Measurements from ENCODE around the gene CALHM6.

CALHM6 gene

GRCh38 chr6:116444575-116444974 is 16.6 kb upstream of the CALHM6 start:
- H4K91ac ChIP-seq (ENCODE audit: low read length), result no peak overlapping the region
- no peaks in the 10 kb centered on the region for H3K27me3 ChIP-seq (ENCODE audit: control insufficient read depth in 1 of 2, insufficient read depth in 1 of 2, low read length in 2 of 2)
- H3K36me3 ChIP-seq (ENCODE audit: control insufficient read depth in 1 of 2, insufficient read depth in 2 of 2, low read depth in 1 of 2, low read length in 2 of 2), result no peaks in the 10 kb centered on the region
- no peak overlapping the region for H3K4me2 ChIP-seq (ENCODE audit: low read length, poor library complexity, severe bottlenecking)
- no peak overlapping the region for H3K4me3 ChIP-seq (ENCODE audit: insufficient read depth in 1 of 2, low read depth in 1 of 2, low read length in 2 of 2)
- H3K27ac ChIP-seq (ENCODE audit: low read length, poor library complexity, severe bottlenecking), result no peak overlapping the region
- no peak overlapping the region for H2BK15ac ChIP-seq (ENCODE audit: low read depth, poor library complexity, severe bottlenecking)
- H3K9me3 ChIP-seq (ENCODE audit: control insufficient read depth, low read length), result no peaks in the 10 kb centered on the region
- H2BK12ac ChIP-seq (ENCODE audit: low read length in 2 of 2), result no peak overlapping the region
- H3K18ac ChIP-seq (ENCODE audit: low read depth in 1 of 2, low read length in 2 of 2), result no peak overlapping the region
- H3K4ac ChIP-seq (ENCODE audit: low read depth in 1 of 2, low read length in 2 of 2), result no peak overlapping the region
- 80% methylated on average over 1 of the region's 1 CpG for WGBS
- peaks cover 8% of the 10 kb centered on the region for H3K79me1 ChIP-seq (replicated peaks; ENCODE audit: low read length, poor library complexity, severe bottlenecking)
- H2AK5ac ChIP-seq (ENCODE audit: low read length, severe bottlenecking), result no peak overlapping the region
- no peak overlapping the region for H2BK120ac ChIP-seq (ENCODE audit: low read depth, low read length)
- no peak overlapping the region for H3K14ac ChIP-seq (ENCODE audit: low read length in 2 of 2)
- DNase-seq, result no peak
- no peak overlapping the region for H3K23ac ChIP-seq (ENCODE audit: low read length in 2 of 2)
- no peak overlapping the region for H2BK5ac ChIP-seq (ENCODE audit: low read depth, low read length, poor library complexity, severe bottlenecking)
- no peak overlapping the region for H2AFZ ChIP-seq (ENCODE audit: low read depth, low read length)
- no peak overlapping the region for H4K8ac ChIP-seq (ENCODE audit: low read length)
- no peak overlapping the region for H3K9ac ChIP-seq (ENCODE audit: low read length)
- H3K4me1 ChIP-seq (ENCODE audit: control insufficient read depth, insufficient read depth, low read depth, low read length), result peaks cover 5% of the 10 kb centered on the region

GRCh38 chr6:116445102-116445501 is 16.1 kb upstream of the CALHM6 start:
- no peak overlapping the region for H3K14ac ChIP-seq (ENCODE audit: low read length in 2 of 2)
- no peaks in the 10 kb centered on the region for H3K36me3 ChIP-seq (ENCODE audit: control insufficient read depth in 1 of 2, insufficient read depth in 2 of 2, low read depth in 1 of 2, low read length in 2 of 2)
- H3K4ac ChIP-seq (ENCODE audit: low read depth in 1 of 2, low read length in 2 of 2), result peak overlapping the region in 1 of 2 experiments; percentile 75
- H4K8ac ChIP-seq (ENCODE audit: low read length), result no peak overlapping the region
- no peak overlapping the region for H2BK5ac ChIP-seq (ENCODE audit: low read depth, low read length, poor library complexity, severe bottlenecking)
- H3K4me2 ChIP-seq (ENCODE audit: low read length, poor library complexity, severe bottlenecking), result no peak overlapping the region
- H3K27ac ChIP-seq (ENCODE audit: low read length, poor library complexity, severe bottlenecking), result no peak overlapping the region
- no peaks in the 10 kb centered on the region for H3K27me3 ChIP-seq (ENCODE audit: control insufficient read depth in 1 of 2, insufficient read depth in 1 of 2, low read length in 2 of 2)
- peaks cover 8% of the 10 kb centered on the region for H3K79me1 ChIP-seq (replicated peaks; ENCODE audit: low read length, poor library complexity, severe bottlenecking)
- no peak overlapping the region for H2AFZ ChIP-seq (ENCODE audit: low read depth, low read length)
- H2BK120ac ChIP-seq (ENCODE audit: low read depth, low read length), result no peak overlapping the region
- H3K23ac ChIP-seq (ENCODE audit: low read length in 2 of 2), result no peak overlapping the region
- H3K18ac ChIP-seq (ENCODE audit: low read depth in 1 of 2, low read length in 2 of 2), result no peak overlapping the region
- H3K9me3 ChIP-seq (ENCODE audit: control insufficient read depth, low read length), result no peaks in the 10 kb centered on the region
- no peak overlapping the region for H2BK15ac ChIP-seq (ENCODE audit: low read depth, poor library complexity, severe bottlenecking)
- no peak overlapping the region for H2BK12ac ChIP-seq (ENCODE audit: low read length in 2 of 2)
- WGBS, result 68% methylated on average over 5 of the region's 5 CpGs
- no peak overlapping the region for H2AK5ac ChIP-seq (ENCODE audit: low read length, severe bottlenecking)
- DNase-seq, result no peak
- no peak overlapping the region for H3K4me3 ChIP-seq (ENCODE audit: insufficient read depth in 1 of 2, low read depth in 1 of 2, low read length in 2 of 2)
- no peak overlapping the region for H3K9ac ChIP-seq (ENCODE audit: low read length)
- no peak overlapping the region for H4K91ac ChIP-seq (ENCODE audit: low read length)
- peaks cover 5% of the 10 kb centered on the region for H3K4me1 ChIP-seq (ENCODE audit: control insufficient read depth, insufficient read depth, low read depth, low read length)

- no peak overlapping the region for H2BK120ac ChIP-seq (ENCODE audit: low read depth, low read length)
- H3K79me1 ChIP-seq (replicated peaks; ENCODE audit: low read length, poor library complexity, severe bottlenecking), result peaks cover 8% of the 10 kb centered on the region
- WGBS, result no CpG with 5 or more reads among the region's 1 CpG
- DNase-seq, result peak; percentile 29
- no peak overlapping the region for H3K9ac ChIP-seq (ENCODE audit: low read length)
- H3K4me2 ChIP-seq (ENCODE audit: low read length, poor library complexity, severe bottlenecking), result no peak overlapping the region
- no peak overlapping the region for H3K4ac ChIP-seq (ENCODE audit: low read depth in 1 of 2, low read length in 2 of 2)
- no peak overlapping the region for H4K8ac ChIP-seq (ENCODE audit: low read length)
- H3K36me3 ChIP-seq (ENCODE audit: control insufficient read depth in 1 of 2, insufficient read depth in 2 of 2, low read depth in 1 of 2, low read length in 2 of 2), result no peaks in the 10 kb centered on the region
- no peak overlapping the region for H4K91ac ChIP-seq (ENCODE audit: low read length)
- no peak overlapping the region for H2BK5ac ChIP-seq (ENCODE audit: low read depth, low read length, poor library complexity, severe bottlenecking)
- H3K14ac ChIP-seq (ENCODE audit: low read length in 2 of 2), result no peak overlapping the region
- no peak overlapping the region for H3K23ac ChIP-seq (ENCODE audit: low read length in 2 of 2)
- no peak overlapping the region for H3K18ac ChIP-seq (ENCODE audit: low read depth in 1 of 2, low read length in 2 of 2)
- H2BK12ac ChIP-seq (ENCODE audit: low read length in 2 of 2), result no peak overlapping the region
- peak overlapping the region; percentile 39 for H3K27ac ChIP-seq (ENCODE audit: low read length, poor library complexity, severe bottlenecking)
- no peak overlapping the region for H2BK15ac ChIP-seq (ENCODE audit: low read depth, poor library complexity, severe bottlenecking)
- no peaks in the 10 kb centered on the region for H3K9me3 ChIP-seq (ENCODE audit: control insufficient read depth, low read length)
- H2AK5ac ChIP-seq (ENCODE audit: low read length, severe bottlenecking), result no peak overlapping the region
- no peak overlapping the region for H3K4me3 ChIP-seq (ENCODE audit: insufficient read depth in 1 of 2, low read depth in 1 of 2, low read length in 2 of 2)
- no peaks in the 10 kb centered on the region for H3K27me3 ChIP-seq (ENCODE audit: control insufficient read depth in 1 of 2, insufficient read depth in 1 of 2, low read length in 2 of 2)
- no peak overlapping the region for H2AFZ ChIP-seq (ENCODE audit: low read depth, low read length)
- H3K4me1 ChIP-seq (ENCODE audit: control insufficient read depth, insufficient read depth, low read depth, low read length), result peaks cover 8% of the 10 kb centered on the region
These were observed 14.8 kb upstream of the CALHM6 start for GRCh38 chr6:116446399-116446798.

- Histone ChIP-seq H3K14ac (ENCODE audit: low read length in 2 of 2) (no peak overlapping the region), H3K4ac (ENCODE audit: low read depth in 1 of 2, low read length in 2 of 2) (no peak overlapping the region), H2BK12ac (ENCODE audit: low read length in 2 of 2) (peak overlapping the region in 1 of 2 experiments; percentile 6), H3K18ac (ENCODE audit: low read depth in 1 of 2, low read length in 2 of 2) (peak overlapping the region in 1 of 2 experiments; percentile 37), H3K27me3 (ENCODE audit: control insufficient read depth in 1 of 2, insufficient read depth in 1 of 2, low read length in 2 of 2) (no peaks in the 10 kb centered on the region), H3K27ac (ENCODE audit: low read length, poor library complexity, severe bottlenecking) (peak overlapping the region; percentile 89), H2AK5ac (ENCODE audit: low read length, severe bottlenecking) (no peak overlapping the region), H3K9me3 (ENCODE audit: control insufficient read depth, low read length) (no peaks in the 10 kb centered on the region), H4K91ac (ENCODE audit: low read length) (no peak overlapping the region), H3K9ac (ENCODE audit: low read length) (peak overlapping the region; percentile 73), H2BK120ac (ENCODE audit: low read depth, low read length) (no peak overlapping the region), H3K4me1 (ENCODE audit: control insufficient read depth, insufficient read depth, low read depth, low read length) (peaks cover 8% of the 10 kb centered on the region), H2BK5ac (ENCODE audit: low read depth, low read length, poor library complexity, severe bottlenecking) (no peak overlapping the region), H2AFZ (ENCODE audit: low read depth, low read length) (no peak overlapping the region), H3K79me1 (replicated peaks; ENCODE audit: low read length, poor library complexity, severe bottlenecking) (peaks cover 5% of the 10 kb centered on the region), H3K23ac (ENCODE audit: low read length in 2 of 2) (no peak overlapping the region), H2BK15ac (ENCODE audit: low read depth, poor library complexity, severe bottlenecking) (no peak overlapping the region), H4K8ac (ENCODE audit: low read length) (no peak overlapping the region), H3K4me3 (ENCODE audit: insufficient read depth in 1 of 2, low read depth in 1 of 2, low read length in 2 of 2) (no peak overlapping the region), H3K4me2 (ENCODE audit: low read length, poor library complexity, severe bottlenecking) (peak overlapping the region; percentile 50), H3K36me3 (ENCODE audit: control insufficient read depth in 1 of 2, insufficient read depth in 2 of 2, low read depth in 1 of 2, low read length in 2 of 2) (no peaks in the 10 kb centered on the region)
- peak; percentile 59 for DNase-seq
- 82% methylated on average over 1 of the region's 3 CpGs for whole genome bisulfite sequencing
These were observed 14.1 kb upstream of the CALHM6 start for GRCh38 chr6:116447052-116447451.
